Activated gamma-delta T cell treated with Interleukin-2 at 50 U/mL for 16 hours (primary cell): ENCODE results near the gene NAA25.
"Not testable (repeated sequence)": the region's sequence is repeated elsewhere in the genome, so short reads cannot be mapped to it uniquely, and the experiment has no call there.

Experiments
- DNase-seq: peaks from one replicate; pipeline ENCODE4 v3.0.0-alpha.2; 2020

NAA25 gene

GRCh38 chr12:112116232-112117060 lies 7.9 kb upstream of the NAA25 start:
- no peak for DNase-seq

- no peak for DNase-seq
Measured at GRCh38 chr12:112115259-112116045, 6.9 kb upstream of the NAA25 start.

DNA sequence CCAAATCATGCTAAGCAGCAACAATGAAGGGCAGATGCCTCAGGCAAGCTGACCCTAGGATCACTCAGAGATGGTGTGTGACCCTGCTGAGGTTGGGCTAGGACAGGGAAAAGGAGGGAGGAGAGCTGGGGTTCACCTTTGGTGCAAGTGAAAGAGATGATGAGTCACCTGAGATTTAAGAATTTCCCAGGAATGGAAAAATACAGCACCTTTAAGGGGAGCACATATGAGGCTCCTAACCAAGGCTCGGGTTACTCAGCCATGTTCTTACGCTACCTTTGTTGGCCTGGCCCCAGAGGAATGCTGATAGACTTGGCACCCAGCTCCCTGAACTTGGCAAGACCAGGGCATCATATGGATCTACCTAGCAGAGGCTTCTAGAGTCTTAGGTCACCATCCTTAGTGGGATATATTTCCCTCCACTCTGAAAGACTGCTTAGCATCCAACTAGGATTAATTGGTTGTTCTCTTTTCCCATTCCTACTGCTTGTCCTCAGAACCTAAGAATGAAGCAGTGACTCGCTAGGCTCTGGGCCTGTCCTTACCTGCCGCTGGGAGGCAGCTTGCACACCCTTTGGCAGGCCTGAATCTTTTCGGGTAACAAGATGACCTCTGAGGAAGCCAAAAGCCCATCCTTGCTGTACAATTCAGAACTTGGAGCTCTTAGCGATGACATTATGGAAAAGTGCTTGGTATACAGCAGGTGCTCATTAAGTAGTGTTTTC lies 4.0 kb upstream of the NAA25 start:
- no peak for DNase-seq

DNA sequence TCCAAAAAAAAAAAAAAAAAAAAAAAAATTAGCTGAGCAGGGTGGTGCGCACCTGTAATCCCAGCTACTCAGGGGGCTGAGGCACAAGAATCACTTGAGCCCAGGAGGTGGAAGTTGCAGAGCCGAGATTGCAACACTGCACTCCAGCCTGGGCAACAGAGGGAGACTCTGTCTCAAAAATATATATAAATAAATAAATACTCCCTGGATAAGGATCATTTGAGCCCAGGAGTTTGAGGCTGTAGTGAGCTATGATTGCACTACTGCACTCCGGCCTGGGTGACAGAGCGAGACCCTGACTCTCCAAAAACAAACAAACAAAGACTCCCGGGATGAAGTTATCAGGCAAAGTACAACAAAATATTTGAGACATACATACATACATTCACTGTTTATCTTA lies 3.3 kb upstream of the NAA25 start:
- no peak for DNase-seq

DNA sequence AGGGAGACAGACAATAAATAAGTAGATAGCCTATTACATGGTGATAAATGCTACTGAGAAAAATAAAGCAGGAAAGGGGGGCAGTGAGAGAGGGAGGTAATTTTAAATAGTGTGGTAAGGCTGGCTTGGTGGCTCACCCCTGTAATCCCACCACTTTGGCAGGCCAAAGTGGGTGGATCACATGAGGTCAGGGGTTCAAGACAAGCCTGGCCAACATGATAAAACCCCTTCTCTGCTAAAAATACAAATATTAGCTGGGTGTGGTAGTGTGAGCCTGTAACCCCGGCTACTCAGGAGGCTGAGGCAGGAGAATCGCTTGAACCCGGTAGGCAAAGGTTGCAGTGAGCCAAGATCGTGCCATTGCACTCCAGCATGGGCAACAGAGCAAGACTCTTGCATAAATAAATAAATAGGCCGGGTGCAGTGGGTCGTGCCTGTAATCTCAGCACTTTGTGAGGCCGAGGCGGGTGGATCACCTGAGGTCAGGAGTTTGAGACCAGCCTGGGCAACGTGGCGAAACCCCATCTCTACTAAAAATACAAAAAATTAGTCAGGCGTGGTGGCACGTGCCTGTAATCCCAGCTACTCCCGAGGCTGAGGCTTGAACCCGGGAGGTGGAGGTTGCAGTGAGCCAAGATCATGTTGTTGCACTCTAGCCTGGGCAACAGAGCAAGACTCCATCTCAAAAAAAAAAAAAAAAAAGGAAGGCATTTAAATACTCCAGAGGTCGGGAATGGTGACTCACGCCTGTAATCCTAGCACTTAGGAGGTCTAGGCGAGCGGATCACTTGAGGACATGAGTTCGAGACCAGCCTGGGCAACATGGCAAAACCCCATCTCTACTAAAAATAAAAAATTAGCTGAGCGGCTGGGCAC lies 2.4 kb upstream of the NAA25 start:
- not testable (repeated sequence) for DNase-seq

DNA sequence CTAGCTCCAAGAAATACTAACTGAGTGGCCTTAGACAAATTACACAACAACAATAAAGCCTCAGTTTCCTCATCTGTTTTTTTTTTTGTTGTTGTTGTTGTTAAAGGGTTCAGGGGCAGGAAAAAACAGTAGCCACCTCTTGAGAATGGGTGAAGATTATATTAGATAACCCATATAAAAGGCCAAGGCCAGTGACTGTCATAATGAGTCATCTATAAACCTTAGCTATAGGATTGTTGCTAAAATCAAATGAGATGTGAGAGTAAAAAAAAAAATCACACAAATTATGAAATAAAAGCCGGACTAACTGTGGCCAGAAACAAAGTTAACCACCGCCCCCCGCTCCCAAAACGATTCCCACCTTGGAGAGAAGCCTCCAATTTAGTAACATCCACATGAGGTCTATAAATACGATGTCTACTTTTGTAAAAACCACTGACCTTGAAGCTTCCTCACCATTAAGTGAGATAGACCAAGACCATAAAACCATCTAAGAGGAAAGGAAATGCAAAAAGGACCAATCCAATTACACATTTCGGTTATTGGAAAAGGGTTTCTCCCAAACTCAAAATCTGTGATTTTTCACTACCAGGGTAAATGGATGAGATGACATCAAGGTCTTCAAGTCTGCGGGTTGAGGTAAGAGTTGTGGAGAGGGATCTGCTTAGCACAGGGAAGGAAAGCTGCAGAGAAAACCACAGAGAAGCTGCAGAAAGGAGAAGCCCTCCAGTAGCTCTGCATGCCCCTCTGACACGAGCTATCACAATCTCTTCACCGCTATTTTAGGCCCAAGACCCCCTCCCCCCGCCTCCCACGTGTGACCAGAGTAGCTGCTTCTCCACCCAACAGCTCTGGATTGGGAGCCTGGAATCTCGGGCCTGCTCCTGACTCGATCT lies 1.0 kb downstream of the NAA25 start:
- DNase-seq, result no peak

GRCh38 chr12:112105891-112106290 lies 2.7 kb downstream of the NAA25 start:
- DNase-seq, result no peak

DNA sequence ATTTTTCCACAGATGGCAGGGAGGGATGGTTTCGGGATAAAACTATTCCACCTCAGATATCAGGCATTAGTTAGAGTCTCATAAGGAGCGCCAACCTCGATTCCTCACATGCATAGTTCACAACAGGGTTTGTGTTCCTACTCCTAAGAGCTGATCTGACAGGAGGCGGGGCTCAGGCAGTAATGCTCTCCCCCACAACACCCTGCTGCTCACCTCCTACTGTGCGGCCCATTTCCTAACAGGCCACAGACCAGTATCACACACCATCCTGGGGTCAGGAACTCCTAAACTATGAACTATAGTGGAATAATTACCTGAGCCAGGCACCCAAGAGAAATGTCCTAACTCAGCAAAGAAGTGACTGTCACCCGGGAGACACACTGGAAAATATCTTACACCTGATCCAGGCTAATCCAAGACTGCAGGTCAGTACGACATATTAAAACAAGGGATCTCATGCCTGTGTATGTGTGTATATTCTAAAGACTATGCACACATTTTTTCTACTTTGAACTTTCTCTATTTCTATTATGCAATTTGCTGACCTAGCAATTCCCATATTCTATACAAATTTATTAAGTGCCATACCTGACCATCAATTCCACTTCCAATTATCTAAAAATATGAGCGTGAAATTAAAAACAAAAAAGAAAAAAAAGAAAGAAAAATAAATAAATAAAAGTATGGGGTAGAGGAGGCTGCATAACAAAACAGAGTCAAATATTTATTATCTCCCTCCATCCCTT lies 4.7 kb downstream of the NAA25 start:
- no peak for DNase-seq

DNA sequence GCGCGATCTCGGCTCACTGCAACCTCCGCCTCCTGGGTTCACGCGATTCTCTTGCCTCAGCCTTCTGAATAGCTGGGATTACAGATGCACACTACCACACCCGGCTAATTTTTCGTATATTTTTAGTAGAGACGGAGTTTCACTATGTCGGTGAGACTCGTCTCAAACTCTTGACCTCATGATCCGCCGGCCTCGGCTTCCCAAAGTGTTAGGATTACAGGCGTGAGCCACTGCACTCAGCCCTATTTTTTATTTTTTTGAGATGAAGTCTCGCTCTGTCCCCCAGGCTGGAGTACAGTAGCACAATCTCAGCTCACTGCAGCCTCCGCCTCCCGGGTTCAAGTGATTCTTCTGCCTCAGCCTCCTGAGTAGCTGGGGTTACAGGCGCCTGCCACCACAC lies 5.8 kb downstream of the NAA25 start:
- not testable (repeated sequence) for DNase-seq

DNA sequence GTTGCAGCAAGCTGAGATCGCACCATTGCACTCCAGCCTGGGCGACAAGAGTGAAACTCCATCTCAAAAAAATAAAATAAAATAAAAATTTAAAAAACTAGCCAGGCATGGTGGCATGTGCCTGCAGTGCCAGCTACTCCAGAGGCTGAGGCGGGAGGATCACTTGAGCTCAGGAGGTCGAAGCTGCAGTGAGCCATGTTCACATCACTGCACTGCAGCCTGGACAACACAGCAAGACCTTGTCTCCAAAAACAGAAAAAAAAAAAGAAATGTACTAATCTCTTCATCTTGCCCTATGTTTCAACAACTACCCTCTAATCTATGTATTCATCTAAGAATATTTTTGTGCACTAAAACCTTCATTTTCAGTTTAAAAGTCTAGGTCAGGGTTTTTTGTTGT lies 6.5 kb downstream of the NAA25 start:
- DNase-seq, result no peak

- DNase-seq, result not testable (repeated sequence)
Measured at GRCh38 chr12:112100500-112100899, 8.1 kb downstream of the NAA25 start.

- DNase-seq, result no peak
Measured at GRCh38 chr12:112097641-112098040, 10.9 kb downstream of the NAA25 start.

DNA sequence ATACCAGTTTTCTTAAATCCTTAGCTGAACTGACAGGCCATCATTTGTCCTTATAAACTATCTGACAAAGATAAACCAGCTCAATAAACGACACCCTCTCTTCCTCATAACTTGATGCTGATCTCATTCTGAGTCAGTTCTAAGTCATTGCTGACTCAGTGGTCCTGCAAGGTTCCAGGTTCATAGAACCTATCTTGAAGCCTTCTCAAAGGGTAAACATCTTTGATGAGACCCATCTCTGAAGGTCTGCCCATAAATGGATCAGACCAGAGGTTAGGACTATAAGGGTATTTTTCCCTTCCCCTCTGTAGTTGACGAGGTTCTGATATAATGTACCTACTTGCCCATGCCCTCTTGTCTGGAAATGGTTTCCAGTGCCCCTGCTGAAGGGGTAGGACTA lies 11.9 kb downstream of the NAA25 start:
- DNase-seq, result no peak

DNA sequence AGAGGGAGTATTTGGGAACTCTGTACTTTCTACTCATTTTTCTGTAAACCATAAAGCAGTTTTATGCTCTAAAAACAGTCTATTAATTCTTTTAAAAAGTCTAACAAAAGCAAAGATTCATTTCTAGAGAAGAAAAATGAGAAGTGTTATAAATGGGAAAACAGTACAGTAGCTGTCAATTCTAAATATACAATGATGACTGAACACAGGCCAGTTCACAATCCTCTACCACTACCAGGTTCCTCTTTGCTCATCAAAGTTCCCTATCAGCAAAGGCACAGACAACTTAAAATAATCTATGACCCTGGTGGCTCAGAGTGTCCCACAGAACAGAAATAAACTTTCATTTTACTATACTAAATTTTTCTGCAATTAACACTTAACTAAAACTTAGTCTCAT lies 12.5 kb downstream of the NAA25 start:
- DNase-seq, result no peak

- no peak for DNase-seq
Measured at GRCh38 chr12:112091563-112091962, 17.0 kb downstream of the NAA25 start.

DNA sequence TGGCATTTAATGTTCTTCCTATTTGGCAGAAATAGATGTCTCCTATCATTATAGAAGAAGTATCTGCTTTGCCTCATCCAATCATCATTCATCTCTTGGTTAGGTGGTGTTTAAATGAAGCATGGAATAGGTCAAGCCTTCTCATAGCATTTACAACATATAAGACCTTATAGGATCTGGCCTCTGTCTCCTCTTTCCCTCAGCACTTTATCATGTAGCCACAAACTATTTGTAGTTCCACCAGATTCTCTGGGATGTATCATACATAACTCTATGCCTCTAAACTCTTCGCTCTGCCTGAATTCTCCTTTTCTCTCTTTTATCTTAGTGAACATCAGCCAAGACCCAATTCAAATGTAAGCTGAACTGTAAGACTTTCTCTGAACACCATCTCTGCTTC lies 20.7 kb downstream of the NAA25 start:
- DNase-seq, result no peak

- DNase-seq, result no peak
Measured at GRCh38 chr12:112087055-112087850, 21.3 kb downstream of the NAA25 start.

DNA sequence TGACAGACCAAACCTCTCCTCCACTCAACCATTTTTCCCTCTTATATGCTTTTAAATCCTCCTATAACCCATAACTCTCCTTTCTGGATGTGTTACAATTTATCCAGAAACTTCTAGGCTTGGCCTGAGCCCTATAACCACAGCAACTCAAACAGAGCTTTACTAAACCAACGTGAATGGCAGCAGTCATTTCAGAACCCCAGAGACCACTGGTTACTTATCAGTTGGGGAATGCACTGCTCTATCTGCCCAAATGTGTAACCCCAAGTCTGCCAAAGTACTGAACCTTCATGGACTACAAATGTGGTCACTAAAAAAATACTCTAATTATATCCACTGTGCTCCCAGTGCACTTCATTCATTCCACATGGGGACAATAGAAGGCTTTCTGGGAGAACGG lies 42.0 kb downstream of the NAA25 start:
- DNase-seq, result no peak

GRCh38 chr12:112063273-112063672 lies 45.3 kb downstream of the NAA25 start:
- no peak for DNase-seq

DNA sequence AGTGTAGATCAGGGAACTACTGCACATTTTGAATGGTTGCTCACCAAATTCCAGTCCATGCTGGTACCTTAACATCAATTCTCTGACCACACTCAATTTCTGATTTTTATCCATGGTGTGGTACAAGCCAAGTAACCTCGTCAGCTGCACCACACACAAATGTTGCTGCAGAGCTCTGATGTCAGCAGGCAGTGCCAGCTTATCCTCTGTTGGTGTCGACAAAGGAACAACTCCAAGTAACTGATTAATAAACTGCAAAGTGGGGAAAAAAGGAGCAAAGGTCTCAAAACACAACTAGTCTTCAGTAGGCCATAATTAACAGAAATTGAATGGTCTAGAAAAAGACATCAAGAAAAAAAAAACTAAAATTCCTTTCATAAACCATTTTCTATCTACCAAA lies 47.4 kb downstream of the NAA25 start:
- DNase-seq, result no peak
